ENCODE measurements around the gene GNS. TPM values are rescaled to one million over a fixed set of nuclear protein-coding genes. Genes with fewer than 3 reads are reported as not detected.

GNS gene
- total and polyA plus RNA-seq, 3 donors from 2014 or later = 52.4 to 87.9 (median 84.2) TPM

DNA sequence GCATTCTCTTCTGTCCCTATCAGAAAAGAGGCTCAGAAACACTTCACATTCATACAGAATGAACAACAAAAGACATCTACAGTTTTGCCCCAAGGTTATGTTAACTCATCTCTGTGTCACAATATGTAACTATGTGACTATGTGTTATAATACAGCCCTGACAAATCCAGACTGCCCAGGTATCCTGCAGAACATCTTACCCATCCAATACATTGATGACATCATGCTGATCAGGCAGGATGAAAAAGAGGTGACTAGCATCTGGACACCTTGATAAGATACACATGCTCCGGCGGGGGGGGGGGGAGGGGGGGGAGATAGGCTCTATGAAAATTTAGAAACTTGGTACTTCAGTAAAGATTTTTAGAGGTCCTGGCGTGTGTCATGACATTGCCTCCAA is 8.3 kb upstream of the GNS start:
- no peaks in the 10 kb centered on the region for H3K9me3 ChIP-seq
- intact Hi-C loops (cut with DNase I; ENCODE audit: low total_unique reads) = no loop called here
- no peaks in the 10 kb centered on the region for H3K27me3 ChIP-seq
- no peak for TF ChIP-seq POLR2A (IDR thresholded peaks at IDR 0.05)
- TF ChIP-seq, protein P1, sequence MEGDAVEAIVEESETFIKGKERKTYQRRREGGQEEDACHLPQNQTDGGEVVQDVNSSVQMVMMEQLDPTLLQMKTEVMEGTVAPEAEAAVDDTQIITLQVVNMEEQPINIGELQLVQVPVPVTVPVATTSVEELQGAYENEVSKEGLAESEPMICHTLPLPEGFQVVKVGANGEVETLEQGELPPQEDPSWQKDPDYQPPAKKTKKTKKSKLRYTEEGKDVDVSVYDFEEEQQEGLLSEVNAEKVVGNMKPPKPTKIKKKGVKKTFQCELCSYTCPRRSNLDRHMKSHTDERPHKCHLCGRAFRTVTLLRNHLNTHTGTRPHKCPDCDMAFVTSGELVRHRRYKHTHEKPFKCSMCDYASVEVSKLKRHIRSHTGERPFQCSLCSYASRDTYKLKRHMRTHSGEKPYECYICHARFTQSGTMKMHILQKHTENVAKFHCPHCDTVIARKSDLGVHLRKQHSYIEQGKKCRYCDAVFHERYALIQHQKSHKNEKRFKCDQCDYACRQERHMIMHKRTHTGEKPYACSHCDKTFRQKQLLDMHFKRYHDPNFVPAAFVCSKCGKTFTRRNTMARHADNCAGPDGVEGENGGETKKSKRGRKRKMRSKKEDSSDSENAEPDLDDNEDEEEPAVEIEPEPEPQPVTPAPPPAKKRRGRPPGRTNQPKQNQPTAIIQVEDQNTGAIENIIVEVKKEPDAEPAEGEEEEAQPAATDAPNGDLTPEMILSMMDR (IDR thresholded peaks at IDR 0.05) = no peak
- 81 to 83% methylated on average over 3 of the region's 3 CpGs for WGBS, 2 donors
- no peak overlapping the region for H3K4me3 ChIP-seq
- H3K36me3 ChIP-seq (ENCODE audit: low read depth, missing control alignments) = no peaks in the 10 kb centered on the region
- no peak overlapping the region for H3K27ac ChIP-seq
- no peak for DNase-seq
- no peaks in the 10 kb centered on the region for H3K4me1 ChIP-seq

DNA sequence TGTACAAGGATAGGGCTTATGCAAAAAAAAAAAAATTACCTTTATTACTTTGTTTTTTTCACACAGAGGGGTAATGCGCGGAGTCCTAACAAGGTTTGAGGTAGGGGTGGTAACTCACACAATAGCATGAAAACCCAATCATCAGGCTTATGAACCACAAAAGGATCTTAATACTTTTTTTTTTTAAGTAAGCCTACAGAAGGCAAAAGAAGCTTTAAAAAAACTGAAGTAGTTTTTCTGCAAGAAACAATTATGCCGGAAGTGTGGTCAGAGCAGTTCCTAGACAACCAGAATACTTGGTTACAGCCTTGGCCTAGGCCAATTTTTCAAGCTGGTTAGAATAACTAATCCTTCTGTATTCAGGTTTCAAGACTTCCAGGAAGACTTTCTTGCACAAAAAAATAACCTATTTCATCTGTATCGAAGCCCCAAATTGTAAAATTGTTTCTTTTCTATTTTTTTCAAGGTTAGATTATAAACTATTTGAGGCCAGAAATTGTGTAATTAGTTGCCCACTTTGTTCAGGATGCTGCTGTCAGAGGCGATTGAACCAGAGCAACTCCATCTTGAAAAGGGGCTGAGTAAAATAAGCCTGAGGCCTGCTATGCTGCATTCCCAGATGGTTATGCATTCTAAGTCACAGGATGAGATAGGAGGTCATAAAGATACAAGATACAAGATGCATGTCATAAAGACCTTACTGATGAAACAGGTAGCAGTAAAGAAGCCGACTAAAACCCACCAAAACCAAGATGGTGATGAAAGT is 1.8 kb upstream of the GNS start:
- Histone ChIP-seq H3K36me3 (ENCODE audit: low read depth, missing control alignments) (no peaks in the 10 kb centered on the region), H3K4me3 (peak overlapping the region in 1 of 2 donors; percentile 99), H3K27me3 (no peaks in the 10 kb centered on the region), H3K27ac (no peak overlapping the region), H3K4me1 (peaks cover 19% of the 10 kb centered on the region), H3K9me3 (no peaks in the 10 kb centered on the region)
- WGBS, 2 donors = 66 to 73% methylated on average over 6 of the region's 6 CpGs
- intact Hi-C loops (cut with DNase I; ENCODE audit: low total_unique reads) = no loop called here
- DNase-seq = no peak
- TF ChIP-seq, protein P1 (IDR thresholded peaks at IDR 0.05) = no peak

DNA sequence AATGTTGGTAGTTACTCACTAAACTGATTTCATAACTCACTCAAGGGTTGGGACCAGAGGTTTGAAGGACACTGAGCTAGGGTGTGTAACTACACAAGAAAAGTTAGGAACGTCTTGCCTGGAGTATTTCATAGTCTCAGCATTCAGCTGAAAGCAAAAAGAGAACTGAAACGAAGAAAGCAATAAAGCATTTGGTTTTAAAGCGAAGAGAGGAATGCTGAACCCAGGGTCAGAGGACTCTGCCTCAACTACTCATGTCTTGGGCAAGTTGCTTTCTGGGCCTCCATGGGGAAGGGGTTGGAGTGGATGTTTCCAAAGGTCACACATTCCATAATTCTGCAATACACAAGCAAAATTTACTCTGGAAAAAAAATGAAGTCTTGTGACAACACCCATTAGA is 1.4 kb downstream of the GNS start:
- Histone ChIP-seq H3K27ac (peak overlapping the region in 1 of 2 donors; percentile 51), H3K4me3 (no peak overlapping the region)
- WGBS, 2 donors = 35 to 41% methylated on average over 3 of the region's 3 CpGs

DNA sequence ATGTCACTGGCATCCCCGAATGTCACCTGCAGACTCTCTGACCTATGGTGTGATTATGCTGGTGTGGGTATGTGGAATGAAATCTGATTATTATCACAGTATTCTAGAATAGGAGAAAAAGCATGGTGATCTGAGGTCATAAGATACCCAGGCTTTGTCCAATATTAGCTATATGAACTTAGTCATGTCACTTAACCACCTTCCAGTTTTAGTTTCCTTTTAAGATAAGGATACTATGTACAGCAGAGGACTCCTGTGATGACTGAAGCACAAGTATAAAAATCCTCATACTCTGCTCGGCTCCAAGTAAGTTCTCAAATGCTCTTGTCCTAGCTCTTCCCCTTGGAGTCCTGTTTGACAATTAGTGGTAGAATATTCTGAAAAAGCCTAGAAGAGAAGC is 2.8 kb downstream of the GNS start:
- 72 to 77% methylated on average over 2 of the region's 2 CpGs for WGBS, 2 donors
- Histone ChIP-seq H3K9me3 (no peaks in the 10 kb centered on the region), H3K27me3 (no peaks in the 10 kb centered on the region), H3K4me1 (peaks cover 19% of the 10 kb centered on the region), H3K36me3 (ENCODE audit: low read depth, missing control alignments) (no peaks in the 10 kb centered on the region), H3K27ac (no peak overlapping the region), H3K4me3 (no peak overlapping the region)
- intact Hi-C loops (cut with DNase I; ENCODE audit: low total_unique reads) = no loop called here
- TF ChIP-seq, protein P1 (IDR thresholded peaks at IDR 0.05) = no peak
- no peak for TF ChIP-seq POLR2A (IDR thresholded peaks at IDR 0.05)
- no peak for DNase-seq

More for the DNA sequence above, 1.4 kb downstream of the GNS start:
- TF ChIP-seq, protein P1 (IDR thresholded peaks at IDR 0.05) = no peak
- TF ChIP-seq POLR2A (IDR thresholded peaks at IDR 0.05) = no peak
- Histone ChIP-seq H3K27me3 (no peaks in the 10 kb centered on the region), H3K36me3 (ENCODE audit: low read depth, missing control alignments) (no peaks in the 10 kb centered on the region), H3K9me3 (no peaks in the 10 kb centered on the region), H3K4me1 (peaks cover 19% of the 10 kb centered on the region)
- intact Hi-C loops (cut with DNase I; ENCODE audit: low total_unique reads) = no loop called here
- no peak for DNase-seq

DNA sequence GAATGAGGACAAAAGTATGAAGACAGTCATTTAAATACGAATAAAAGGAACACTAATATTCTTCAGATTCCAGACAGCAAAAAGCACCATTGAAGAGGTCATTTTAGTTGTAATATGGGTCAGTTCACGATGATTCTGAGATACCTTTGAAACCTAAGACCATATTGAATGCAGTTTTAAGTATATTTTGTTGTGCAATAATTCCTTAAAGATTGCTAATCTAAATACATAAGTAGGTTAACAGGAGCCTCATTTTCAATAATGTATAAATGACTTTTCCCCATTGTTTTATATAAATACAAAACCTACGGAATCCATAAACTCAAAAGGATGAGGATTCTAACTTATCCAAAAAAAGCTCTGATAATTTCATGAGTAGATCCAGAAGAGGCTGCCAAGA is 5.8 kb downstream of the GNS start:
- no peaks in the 10 kb centered on the region for H3K27me3 ChIP-seq
- H3K4me3 ChIP-seq = no peak overlapping the region
- intact Hi-C loops (cut with DNase I; ENCODE audit: low total_unique reads) = no loop called here
- no peak overlapping the region for H3K27ac ChIP-seq
- TF ChIP-seq, protein P1 (IDR thresholded peaks at IDR 0.05) = no peak
- no peak for TF ChIP-seq POLR2A (IDR thresholded peaks at IDR 0.05)
- peaks cover 11% of the 10 kb centered on the region for H3K4me1 ChIP-seq
- H3K36me3 ChIP-seq (ENCODE audit: low read depth, missing control alignments) = no peaks in the 10 kb centered on the region
- no peaks in the 10 kb centered on the region for H3K9me3 ChIP-seq
- WGBS, 2 donors = 89 to 93% methylated on average over 3 of the region's 3 CpGs
- no peak for DNase-seq

Measured in testis (tissue), 3 donors.